ENCODE measurements around the gene APOL3.

GRCh38 chr22:36175892-36176291 lies 15.3 kb upstream of the APOL3 start:
- TF ChIP-seq CTCF (conservative IDR thresholded peaks at IDR 0.05 in 1 of 2, IDR thresholded peaks at IDR 0.05 in 1 of 2; ENCODE audit: extremely low read depth in 1 of 2, insufficient read depth in 1 of 2, low read depth in 1 of 2, low read length in 2 of 2) (no peak), EZH2 (IDR thresholded peaks at IDR 0.05; ENCODE audit: borderline replicate concordance, low read length) (no peak)

Data from mammary epithelial cell (primary cell).